H9 (cell line): Measurements from ENCODE around the gene TM4SF1. TPM values are rescaled to one million over a fixed set of nuclear protein-coding genes. Genes with fewer than 3 reads are reported as not detected.

Source experiments
- DNase-seq: peaks from one replicate; pipeline ENCODE4 v3.0.0-alpha.2; 2017
- H2AFZ ChIP-seq: one replicate; pipeline ENCODE4 v1.6.1; 2013; ENCODE audit warnings: mild to moderate bottlenecking, low read length, control low read depth, moderate library complexity
- H2AK5ac ChIP-seq: 2 replicates; pipeline ENCODE4 v1.6.1; 2013; ENCODE audit warnings: low read length, control low read depth, mixed read lengths; ENCODE audit not compliant: insufficient read length
- H2BK120ac ChIP-seq: one replicate; pipeline ENCODE4 v1.6.1; 2013; ENCODE audit warnings: low read depth, mild to moderate bottlenecking, low read length, control low read depth, inconsistent platforms; ENCODE audit not compliant: poor library complexity, severe bottlenecking
- H2BK12ac ChIP-seq: 2 replicates; pipeline ENCODE4 v1.6.1; 2013; ENCODE audit warnings: low read length, control low read depth, mixed read lengths, low read depth; ENCODE audit not compliant: insufficient read length
- H2BK15ac ChIP-seq: 2 replicates; pipeline ENCODE4 v1.6.1; 2013; ENCODE audit warnings: low read depth, low read length, control low read depth
- H2BK20ac ChIP-seq: one replicate; pipeline ENCODE4 v1.6.1; 2013; ENCODE audit warnings: low read depth, mild to moderate bottlenecking, low read length, control low read depth, inconsistent platforms; ENCODE audit not compliant: poor library complexity, severe bottlenecking
- H2BK5ac ChIP-seq: 2 replicates; pipeline ENCODE4 v1.6.1; 2013; ENCODE audit warnings: low read length, control low read depth, mixed read lengths; ENCODE audit not compliant: insufficient read length
- H3K14ac ChIP-seq: 2 replicates; pipeline ENCODE4 v1.6.1; 2013; ENCODE audit warnings: low read length, control low read depth; ENCODE audit not compliant: insufficient read depth
- H3K18ac ChIP-seq: 2 replicates; pipeline ENCODE4 v1.6.1; 2013; ENCODE audit warnings: low read depth, mild to moderate bottlenecking, mixed read lengths, low read length, control low read depth; ENCODE audit not compliant: insufficient read length
- H3K23ac ChIP-seq: 2 replicates; pipeline ENCODE4 v1.6.1; 2013; ENCODE audit warnings: low read length, control low read depth, mixed read lengths, low read depth; ENCODE audit not compliant: insufficient read length
- H3K23me2 ChIP-seq: 2 replicates; pipeline ENCODE4 v1.6.1; 2013; ENCODE audit warnings: low read depth, mild to moderate bottlenecking, mixed read lengths, low read length, control low read depth; ENCODE audit not compliant: insufficient read length, poor library complexity, severe bottlenecking
- H3K27ac ChIP-seq: 2 replicates; pipeline ENCODE4 v1.5.1; 2013; ENCODE audit warnings: low read length, control low read depth, mixed read lengths, low read depth; ENCODE audit not compliant: insufficient read length
- H3K27me3 ChIP-seq: 2 replicates; pipeline ENCODE4 v1.6.1; 2013; ENCODE audit warnings: low read length, control low read depth, inconsistent platforms; ENCODE audit not compliant: insufficient read depth
- H3K4ac ChIP-seq: 2 replicates; pipeline ENCODE4 v1.6.1; 2013; ENCODE audit warnings: low read depth, mild to moderate bottlenecking, control low read depth, inconsistent platforms, low read length, moderate library complexity
- H3K4me1 ChIP-seq: 2 replicates; pipeline ENCODE4 v1.6.1; 2013; ENCODE audit warnings: low read length, control low read depth, inconsistent platforms; ENCODE audit not compliant: insufficient read depth
- H3K4me2 ChIP-seq: 2 replicates; pipeline ENCODE4 v1.6.1; 2013; ENCODE audit warnings: low read length, control low read depth, mixed read lengths; ENCODE audit not compliant: insufficient read length, insufficient read depth
- H3K56ac ChIP-seq: 2 replicates; pipeline ENCODE4 v1.6.1; 2013; ENCODE audit warnings: low read depth, mild to moderate bottlenecking, mixed read lengths, low read length, control low read depth; ENCODE audit not compliant: insufficient read length
- H3K79me1 ChIP-seq: 2 replicates; pipeline ENCODE4 v1.6.1; 2013; ENCODE audit warnings: low read depth, mild to moderate bottlenecking, moderate library complexity, low read length, control low read depth, inconsistent platforms; ENCODE audit not compliant: insufficient read depth, poor library complexity, severe bottlenecking
- H3K79me2 ChIP-seq: 2 replicates; pipeline ENCODE4 v1.6.1; 2013; ENCODE audit warnings: low read length, control low read depth, inconsistent platforms; ENCODE audit not compliant: insufficient read depth
- H3K9ac ChIP-seq: 2 replicates; pipeline ENCODE4 v1.6.1; 2013; ENCODE audit warnings: low read length, control low read depth, mixed read lengths; ENCODE audit not compliant: insufficient read length; ENCODE audit errors: extremely low read depth
- H3K9me3 ChIP-seq: one replicate; pipeline ENCODE4 v1.6.1; 2013; ENCODE audit warnings: low read depth, low read length, inconsistent platforms; ENCODE audit not compliant: control insufficient read depth
- H3T11ph ChIP-seq: one replicate; pipeline ENCODE4 v1.6.1; 2013; ENCODE audit warnings: mild to moderate bottlenecking, low read length, control low read depth, inconsistent platforms
- H4K20me1 ChIP-seq: one replicate; pipeline ENCODE4 v1.6.1; 2013; ENCODE audit not compliant: control insufficient read depth, insufficient read length, insufficient read depth
- H4K5ac ChIP-seq: 2 replicates; pipeline ENCODE4 v1.6.1; 2013; ENCODE audit warnings: low read depth, mild to moderate bottlenecking, mixed read lengths, low read length, control low read depth; ENCODE audit not compliant: insufficient read length
- H4K8ac ChIP-seq: replicated peaks from 2 replicates; pipeline ENCODE4 v1.6.1; 2013; ENCODE audit warnings: low read length, control low read depth, mixed read lengths, low read depth; ENCODE audit not compliant: insufficient read length
- H4K91ac ChIP-seq: 2 replicates; pipeline ENCODE4 v1.6.1; 2013; ENCODE audit warnings: low read depth, mild to moderate bottlenecking, moderate library complexity, mixed read lengths, low read length, control low read depth; ENCODE audit not compliant: insufficient read length
- H3K27ac Mint-ChIP-seq, 3 experiments: 2 replicates in 2 of 3; 3 replicates in 1 of 3; pipeline ENCODE4 v1.8.0; 2020 to 2021; ENCODE audit warnings: mixed read lengths in 3 of 3, mild to moderate bottlenecking in 1 of 3, moderate library complexity in 1 of 3
- H3K27me3 Mint-ChIP-seq: 2 replicates; pipeline ENCODE4 v1.8.0; 2021; ENCODE audit warnings: low read depth, mild to moderate bottlenecking, moderate library complexity, mixed read lengths
- H3K36me3 Mint-ChIP-seq, 3 experiments: 2 replicates in 2 of 3; 3 replicates in 1 of 3; pipeline ENCODE4 v1.8.0; 2020 to 2021; ENCODE audit warnings: low read depth in 3 of 3, mixed read lengths in 3 of 3; ENCODE audit not compliant: insufficient read depth in 1 of 3
- H3K4me1 Mint-ChIP-seq, 2 experiments: 2 replicates each; pipeline ENCODE4 v1.8.0; 2020; ENCODE audit warnings: mixed read lengths in 2 of 2
- H3K4me3 Mint-ChIP-seq, 2 experiments: 2 replicates in 1 of 2; 3 replicates in 1 of 2; pipeline ENCODE4 v1.8.0; 2020 to 2021; ENCODE audit warnings: mild to moderate bottlenecking in 2 of 2, mixed read lengths in 2 of 2, moderate library complexity in 1 of 2
- H3K9me3 Mint-ChIP-seq, 2 experiments: 2 replicates in 1 of 2; 3 replicates in 1 of 2; pipeline ENCODE4 v1.8.0; 2020; ENCODE audit warnings: mild to moderate bottlenecking in 2 of 2, mixed read lengths in 2 of 2, moderate library complexity in 1 of 2
- CTCF ChIP-seq: fragments of 200-600 bp; sonication (generic); conservative IDR thresholded peaks from 3 replicates; pipeline ENCODE4 v1.8.0; 2021; ENCODE audit warnings: antibody characterized with exemption, mild to moderate bottlenecking
- total RNA-seq: library from RNA; stranded (reverse); gene quantifications from 2 replicates; pipeline ENCODE4 v1.2.1, GENCODE V29; 2021

TM4SF1 gene
- total RNA-seq, 1 experiment from 2014 or later, result 1.2 TPM

DNA sequence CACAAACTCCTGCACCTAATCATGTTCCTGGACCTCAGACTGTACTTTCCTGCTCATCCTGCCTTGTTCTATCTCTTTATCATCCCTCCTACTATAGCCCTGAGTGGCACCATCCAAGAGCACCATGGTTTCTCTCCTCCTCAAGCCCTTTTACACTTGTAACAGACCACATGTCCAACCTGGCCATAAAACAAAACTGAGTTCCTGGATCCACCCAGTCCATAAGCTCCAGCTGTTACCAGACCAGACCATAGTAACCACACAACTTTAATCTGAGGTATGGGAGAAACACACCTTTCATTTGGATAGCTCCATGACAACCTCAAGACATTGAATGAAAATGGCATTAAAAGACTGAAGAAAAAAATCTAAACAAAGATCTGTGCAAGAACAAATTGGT is 53.1 kb downstream of the TM4SF1 start:
- Histone ChIP-seq H4K20me1 (no peaks in the 10 kb centered on the region), H3K79me2 (no peaks in the 10 kb centered on the region; the same call in 1 of the 2 replicates), H3T11ph (no peak overlapping the region), H3K14ac (no peak overlapping the region), H2BK20ac (no peak overlapping the region), H3K23ac (no peak overlapping the region), H3K4me1 (peaks cover 4% of the 10 kb centered on the region), H2BK15ac (no peak overlapping the region), H3K18ac (no peak overlapping the region), H4K8ac (no peak overlapping the region), H4K91ac (no peak overlapping the region), H3K23me2 (no peaks in the 10 kb centered on the region), H2BK5ac (no peak overlapping the region), H4K5ac (no peak overlapping the region), H3K9me3 (no peaks in the 10 kb centered on the region), H3K9ac (no peak overlapping the region), H3K27ac (no peak overlapping the region), H3K4me2 (no peak overlapping the region), H2BK120ac (no peak overlapping the region), H3K4ac (no peak overlapping the region), H2AK5ac (no peak overlapping the region), H3K27me3 (no peaks in the 10 kb centered on the region), H2BK12ac (no peak overlapping the region), H3K56ac (no peak overlapping the region), H2AFZ (no peak overlapping the region), H3K79me1 (no peaks in the 10 kb centered on the region)
- Mint-ChIP-seq H3K9me3 (no peaks in the 10 kb centered on the region), H3K4me3 (no peak overlapping the region), H3K4me1 (peaks cover 5 to 8% of the 10 kb centered on the region in 2 experiments), H3K36me3 (peaks cover 0 to 13% (median 2%) of the 10 kb centered on the region in 3 experiments; a peak in 3 of 7 replicates), H3K27ac (no peak overlapping the region), H3K27me3 (no peaks in the 10 kb centered on the region)
- no peak for DNase-seq
- no peak for TF ChIP-seq CTCF
